Left ventricle myocardium superior (tissue), 1 donor: ENCODE data around the gene NUP210. TPM values are rescaled to one million over a fixed set of nuclear protein-coding genes. Genes with fewer than 3 reads are reported as not detected.
A peak's percentile ranks its signal among the peaks of the same experiment; 100 is the strongest.

Experiments
- ATAC-seq: fragments of 200-7000 bp; cut with Tn5 transposase; one replicate; pipeline ENCODE4 v1.9.1; 2020; ENCODE audit warnings: mild to moderate bottlenecking, moderate library complexity
- DNase-seq: peaks from one replicate; pipeline ENCODE4 v3.0.0-alpha.2; 2020
- intact Hi-C: fragments of 100-400 bp; cut with micrococcal nuclease; formaldehyde crosslinking; loops from one replicate; pipeline ENCODE4 v1.11.0; 2022
- total RNA-seq: library from RNA; stranded (reverse); fragmentation: NEBNext Ultra II Directional; extraction: Animal tissue kit (Norgen Biotek cat#: 25700); gene quantifications from one replicate; pipeline ENCODE4 v1.2.1, GENCODE V29; 2021
- donor health status: DM: no; HTN: yes; CAD: no; lungs with severe emphysema.

Gene NUP210
- total RNA-seq, 1 donor from 2014 or later = 3.9 TPM

DNA sequence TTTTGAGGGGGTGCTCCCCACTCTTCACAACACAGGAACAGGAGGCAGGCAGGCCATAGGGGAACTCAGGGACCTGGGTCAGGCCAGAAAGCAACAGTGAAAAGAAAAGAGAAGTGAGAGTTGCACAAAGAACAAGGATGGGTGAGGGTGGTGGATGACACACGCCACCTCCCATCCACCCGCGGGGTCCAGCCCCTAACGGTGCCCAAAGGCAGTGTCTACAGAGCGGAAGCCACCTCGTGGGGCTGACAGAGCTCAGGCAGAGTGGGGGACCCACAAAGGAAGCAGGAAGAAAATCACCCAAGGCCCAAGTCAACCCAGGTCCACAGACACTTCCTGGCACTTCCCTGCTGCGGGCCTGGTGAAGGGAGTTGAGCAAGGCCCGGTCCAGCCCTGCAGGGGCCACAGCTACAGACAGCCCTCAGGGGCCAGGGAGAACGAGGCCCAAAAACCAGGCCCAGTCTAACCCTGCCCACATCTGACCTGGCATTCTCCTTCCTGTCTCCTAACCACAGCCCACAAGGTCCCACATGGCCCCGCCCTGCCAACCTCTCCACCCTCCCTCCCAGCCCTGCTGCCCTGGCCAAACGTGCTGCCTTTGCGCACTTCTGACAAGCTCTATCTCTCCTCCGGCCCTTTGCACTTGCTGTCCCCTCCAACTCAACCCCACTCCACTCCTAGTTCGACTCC lies 5.9 kb downstream of the NUP210 start:
- intact Hi-C loops = no loop called here
- DNase-seq = peak; percentile 54

DNA sequence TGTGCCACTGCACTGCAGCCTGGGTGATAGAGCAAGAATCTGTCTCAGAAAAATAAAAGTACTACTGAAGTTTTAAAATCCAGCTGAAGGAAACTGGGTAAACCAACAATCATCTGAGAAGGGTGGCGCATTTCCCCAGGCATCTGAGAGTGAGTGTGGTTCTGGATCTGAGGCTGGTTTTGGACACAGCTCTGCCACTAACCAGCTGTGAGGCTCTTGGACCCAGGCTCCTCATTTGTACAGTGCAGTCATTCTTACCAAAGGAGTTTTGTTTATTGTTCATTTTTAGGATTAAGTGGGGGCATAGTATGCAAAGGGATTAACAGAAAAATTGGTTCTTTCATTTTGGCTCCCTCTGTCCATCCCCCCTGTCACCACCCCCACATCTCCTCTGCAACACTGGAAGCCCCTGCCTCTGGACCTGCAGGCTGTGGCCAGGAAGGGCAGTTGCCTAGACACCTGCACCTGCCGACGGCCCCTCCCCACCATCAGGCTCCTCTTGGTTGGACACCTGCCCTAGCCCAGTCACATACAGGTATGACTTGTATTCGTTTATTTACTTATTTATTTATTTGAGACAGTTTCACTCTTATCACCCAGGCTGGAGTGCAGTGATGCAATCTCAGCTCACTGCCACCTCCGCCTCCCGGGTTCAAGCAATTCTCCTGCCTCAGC lies 8.8 kb downstream of the NUP210 start:
- ATAC-seq = no peak
- DNase-seq = no peak
- intact Hi-C loops = no loop called here

More for the DNA sequence above, 5.9 kb downstream of the NUP210 start:
- ATAC-seq = peak; percentile 79

DNA sequence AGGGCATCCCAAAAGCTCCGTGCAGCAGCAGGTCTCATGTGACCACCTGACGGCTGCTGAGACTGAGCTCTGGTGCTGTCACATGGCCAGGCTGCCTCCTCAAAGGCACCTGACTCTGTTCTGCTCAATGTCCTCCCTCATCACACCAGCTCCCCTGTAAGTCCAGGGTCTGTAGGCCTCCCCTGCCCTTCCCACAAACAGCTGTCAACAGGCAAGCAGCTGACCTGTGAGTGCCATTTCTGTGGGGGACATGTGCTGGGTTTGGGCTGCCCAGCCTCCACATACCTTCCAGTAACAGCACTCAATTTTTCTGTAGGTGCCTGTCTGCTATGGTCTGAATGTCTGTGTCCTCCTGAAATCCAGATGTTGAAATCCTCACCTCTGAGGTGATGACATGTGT lies 11.2 kb downstream of the NUP210 start:
- DNase-seq = no peak
- intact Hi-C loops = no loop called here
- no peak for ATAC-seq

DNA sequence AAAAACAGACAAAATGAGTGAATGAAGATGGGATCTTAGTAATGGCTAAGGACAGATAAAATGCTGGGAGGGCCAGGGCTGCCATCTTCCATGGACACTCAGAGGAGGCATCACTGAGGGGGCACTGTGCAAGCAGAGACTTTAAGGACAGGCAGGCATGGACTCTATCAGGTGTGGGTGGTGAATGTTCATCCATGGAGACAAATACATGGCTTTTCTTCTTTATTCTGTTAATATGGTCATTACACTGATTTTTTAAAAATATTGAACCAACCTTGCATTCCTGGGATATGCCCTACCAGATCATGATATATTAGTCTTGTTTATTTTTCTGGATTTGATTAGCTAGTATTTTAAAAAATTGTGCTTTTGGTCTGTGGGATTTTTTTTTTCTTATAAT lies 12.2 kb downstream of the NUP210 start:
- ATAC-seq (no peak), DNase-seq (no peak)
- intact Hi-C loops = no loop called here

DNA sequence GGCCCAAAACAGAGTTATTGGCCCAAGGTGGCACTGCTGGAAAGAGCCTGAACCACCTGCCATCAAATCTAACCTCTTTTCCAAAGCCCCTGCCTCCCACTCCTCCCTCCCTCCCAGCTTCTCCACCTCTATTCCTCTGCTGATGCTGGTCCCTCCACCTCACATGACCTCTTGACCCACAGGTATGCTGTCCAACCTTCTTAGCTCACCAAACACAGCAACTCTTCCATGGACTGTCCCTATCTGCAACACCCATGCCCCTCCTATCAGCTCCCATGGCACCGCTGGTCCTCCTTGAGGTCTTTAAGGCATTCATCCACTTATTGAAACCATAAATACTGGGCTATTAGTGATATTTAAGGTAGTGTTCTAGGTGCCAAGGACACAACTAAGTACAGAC lies 12.6 kb downstream of the NUP210 start:
- DNase-seq (no peak), ATAC-seq (no peak)
- intact Hi-C loops = no loop called here

DNA sequence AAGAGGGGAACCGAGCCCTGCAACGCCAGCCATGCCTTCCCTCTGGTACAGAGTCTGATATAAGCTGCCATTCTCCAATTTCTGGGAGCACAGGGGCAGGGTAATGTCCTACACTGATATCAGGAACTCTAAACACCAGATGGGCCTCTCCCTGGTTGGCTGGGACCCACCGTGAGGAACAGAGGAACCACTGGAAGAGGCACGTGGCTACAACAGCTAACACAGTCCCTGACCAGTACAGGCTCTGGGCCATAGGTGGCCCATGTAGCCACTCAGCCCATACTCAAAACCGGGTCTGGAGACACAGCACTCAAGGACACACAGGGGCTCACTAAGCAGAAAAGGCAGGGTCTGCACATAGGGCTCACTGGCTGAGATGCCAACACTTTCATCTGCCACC lies 13.9 kb downstream of the NUP210 start:
- no peak for ATAC-seq
- intact Hi-C loops = no loop called here

DNA sequence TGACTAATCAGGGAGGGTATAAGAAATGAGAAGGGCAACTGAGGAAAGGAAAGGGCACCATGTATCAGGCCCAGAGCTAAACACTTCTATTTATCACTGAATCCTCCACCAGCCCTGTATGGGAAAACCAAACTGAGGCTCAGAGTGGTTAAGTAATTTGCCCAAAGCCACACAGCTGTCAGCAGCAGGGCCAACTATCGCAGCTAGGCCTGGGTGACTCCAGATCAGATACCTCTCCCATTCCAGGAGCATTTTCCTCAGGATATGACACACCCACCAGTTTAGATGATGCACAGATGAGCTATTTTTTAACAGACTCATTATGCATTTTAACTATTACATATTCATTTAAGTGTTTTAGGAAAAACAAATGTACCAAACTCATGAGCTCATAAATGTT lies 14.5 kb downstream of the NUP210 start:
- ATAC-seq (no peak), DNase-seq (no peak)
- intact Hi-C loops = no loop called here

More for the DNA sequence above, 13.9 kb downstream of the NUP210 start:
- no peak for DNase-seq

DNA sequence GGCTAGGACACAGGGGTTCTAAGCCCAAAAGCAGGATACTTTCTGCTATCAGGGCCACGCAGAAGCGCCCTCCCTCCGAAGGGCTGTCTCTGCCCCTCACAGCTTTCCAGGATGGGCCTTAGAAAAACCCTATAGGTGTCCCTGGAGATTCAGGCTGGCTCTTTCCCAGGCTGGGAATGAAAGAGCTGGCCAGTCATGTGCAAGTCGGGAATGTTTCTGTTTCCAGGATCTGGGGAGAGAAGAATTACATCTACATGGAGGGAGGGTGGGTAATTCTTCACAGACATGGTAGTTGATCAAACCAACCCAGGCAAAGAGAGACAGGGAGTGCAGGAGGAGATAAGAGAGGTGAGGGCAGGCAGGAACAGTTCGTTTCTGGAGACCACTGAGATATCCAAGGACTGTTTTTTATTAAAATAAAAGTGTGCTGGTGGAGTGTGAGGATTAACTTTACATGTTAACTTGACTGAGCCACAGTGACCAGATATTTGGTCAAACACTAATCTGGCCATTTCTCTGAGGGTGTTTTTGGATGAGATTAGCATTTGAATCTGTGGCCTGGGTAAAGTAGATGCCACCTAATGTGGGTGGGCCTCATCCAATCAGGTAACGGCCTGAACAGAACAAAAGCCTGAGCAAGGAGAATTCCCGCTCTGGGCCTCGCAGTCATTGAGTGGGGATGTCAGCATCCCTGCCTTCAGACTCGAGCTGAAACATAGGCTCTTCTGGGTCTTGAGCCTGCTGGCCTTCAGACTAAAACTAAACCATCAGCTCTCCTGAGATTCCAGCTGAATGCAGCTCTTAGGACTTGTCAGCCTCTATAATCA lies 15.3 kb downstream of the NUP210 start:
- ATAC-seq (no peak), DNase-seq (no peak)
- intact Hi-C loops = no loop called here

DNA sequence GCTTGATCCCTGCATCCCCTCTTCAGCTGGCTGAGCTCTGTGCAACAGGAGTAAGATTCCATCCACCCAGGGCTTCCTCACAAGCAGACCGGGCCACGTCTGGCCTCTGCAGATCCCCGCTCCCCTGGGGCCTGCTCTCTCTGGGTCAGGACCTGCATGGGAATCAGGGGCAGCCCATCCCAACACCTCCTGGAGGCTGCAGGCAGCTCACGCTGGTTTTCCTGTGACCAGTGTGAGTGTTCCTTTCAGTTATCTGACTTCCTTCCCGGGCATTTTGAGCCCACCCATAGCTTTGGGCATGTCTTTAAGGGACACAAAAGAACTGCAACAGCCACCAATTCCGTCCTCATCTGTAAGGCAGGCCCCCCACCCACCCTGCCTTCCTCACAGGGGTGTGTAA lies 16.3 kb downstream of the NUP210 start:
- ATAC-seq = no peak
- intact Hi-C loops = no loop called here
- DNase-seq = no peak

DNA sequence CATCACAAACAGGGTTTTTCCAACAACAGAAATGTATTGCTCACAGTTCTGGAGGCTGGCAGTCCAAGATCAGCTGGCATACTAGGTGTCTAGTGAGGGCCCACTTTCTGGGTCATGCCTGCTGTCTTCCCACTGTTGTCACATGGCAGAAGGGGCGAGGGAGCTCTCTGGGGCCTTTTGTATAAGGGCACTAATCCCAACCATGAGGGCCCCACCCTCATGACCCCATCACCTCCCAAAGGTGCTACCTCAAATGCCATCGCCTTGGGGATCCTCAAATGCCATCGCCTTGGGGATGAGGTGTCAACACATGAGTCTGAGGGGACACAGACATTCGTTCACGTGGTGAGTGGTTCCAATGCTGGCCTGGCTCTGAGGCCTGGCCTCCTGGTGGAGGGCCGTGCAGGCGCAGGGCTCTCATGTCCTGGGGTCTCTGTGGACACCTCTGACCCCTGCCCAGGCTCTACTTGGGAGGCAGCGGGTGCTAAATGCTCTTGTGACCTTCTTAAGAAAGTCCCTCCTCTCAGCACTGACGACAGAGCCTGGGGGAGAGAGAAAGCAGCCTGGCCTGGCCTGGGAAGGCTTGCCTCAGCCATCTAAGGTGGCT lies 16.8 kb downstream of the NUP210 start:
- DNase-seq = no peak
- ATAC-seq = no peak
- intact Hi-C loops = no loop called here

DNA sequence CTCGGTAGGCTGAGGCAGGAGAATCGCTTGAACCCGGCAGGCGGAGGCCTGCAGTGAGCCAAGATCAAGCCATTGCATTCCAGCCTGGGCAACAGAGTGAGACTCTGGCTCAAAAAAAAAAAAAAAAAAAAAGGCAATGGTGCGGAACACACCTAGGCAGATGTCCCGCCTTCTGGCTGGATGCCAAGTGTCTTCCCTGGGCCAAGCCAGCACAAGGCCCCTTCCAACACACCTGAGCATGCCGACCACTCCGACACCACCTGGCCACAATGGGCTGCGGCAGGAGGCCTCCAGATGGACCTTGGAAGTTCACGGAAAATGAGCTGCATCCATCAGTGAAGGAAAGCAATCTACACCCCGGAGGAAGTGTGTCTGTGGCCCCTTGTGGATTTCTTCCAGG lies 19.0 kb downstream of the NUP210 start:
- ATAC-seq (no peak), DNase-seq (no peak)
- intact Hi-C loops = no loop called here

DNA sequence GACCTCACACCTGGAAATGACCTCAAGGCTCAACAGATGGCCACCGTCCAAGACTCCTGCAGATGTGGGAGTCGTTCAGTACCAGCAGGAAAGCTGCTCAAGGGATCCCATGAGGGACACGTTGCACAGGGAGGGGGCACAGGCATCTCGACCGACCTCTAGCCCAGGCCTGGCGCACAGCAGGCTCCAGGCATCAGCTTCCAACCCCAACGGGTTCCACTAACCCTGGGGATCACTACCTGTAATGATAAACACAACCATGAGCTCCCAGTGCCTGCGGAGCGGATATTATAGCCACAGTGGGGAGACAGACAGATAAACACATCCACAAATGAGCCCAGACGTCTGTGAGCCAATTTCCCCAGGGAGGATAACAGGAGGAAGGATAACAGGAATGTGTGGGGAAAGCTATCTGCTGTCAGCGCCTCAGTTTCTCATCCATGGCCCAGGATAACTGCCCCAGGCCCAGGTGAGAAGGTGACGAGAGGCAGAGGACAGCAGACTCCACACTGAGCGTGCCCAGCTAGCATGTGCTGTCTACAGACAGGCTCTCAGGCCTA lies 19.9 kb downstream of the NUP210 start:
- DNase-seq = no peak
- ATAC-seq = no peak
- intact Hi-C loops = no loop called here

DNA sequence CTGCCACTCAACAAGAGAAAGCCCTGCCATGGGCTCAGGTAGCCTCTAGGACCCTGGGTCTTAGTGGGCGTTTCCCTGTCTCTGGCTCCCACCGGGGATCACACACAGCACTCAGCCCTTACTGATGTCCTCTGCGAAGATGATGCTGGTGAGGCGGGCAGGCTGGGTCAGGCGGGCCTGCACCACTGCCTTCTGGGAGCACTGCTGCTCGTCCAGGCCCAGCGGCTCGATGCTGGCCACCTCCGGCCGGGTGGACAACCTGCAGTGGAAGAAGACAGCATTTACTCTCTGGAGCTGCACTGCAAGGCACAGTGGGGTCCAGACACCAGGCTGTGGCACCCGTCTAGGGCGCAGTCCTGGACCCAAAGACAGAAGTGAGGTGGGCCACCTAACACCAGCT lies 20.5 kb downstream of the NUP210 start:
- ATAC-seq (no peak), DNase-seq (no peak)
- intact Hi-C loops = no loop called here

DNA sequence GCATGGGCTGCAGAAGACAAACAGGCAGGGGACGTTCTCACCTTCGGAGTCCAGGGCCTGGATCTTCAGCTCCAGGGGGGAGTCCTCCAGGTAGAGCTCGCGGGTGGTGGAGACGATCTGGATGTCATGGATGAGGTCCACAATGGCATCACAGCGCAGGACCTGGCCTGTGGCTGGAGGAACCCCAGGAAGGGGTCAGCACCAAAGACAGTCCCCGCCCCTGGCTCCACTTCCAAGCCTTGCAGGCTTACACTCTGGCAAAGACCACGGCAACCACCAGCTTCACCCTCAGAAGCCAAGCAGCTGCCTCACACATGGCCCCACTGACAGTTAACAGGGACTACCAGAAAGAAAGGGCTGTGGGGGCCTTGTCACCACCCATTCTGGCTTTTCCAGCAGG lies 22.8 kb downstream of the NUP210 start:
- no peak for ATAC-seq
- intact Hi-C loops = no loop called here
- DNase-seq = no peak

DNA sequence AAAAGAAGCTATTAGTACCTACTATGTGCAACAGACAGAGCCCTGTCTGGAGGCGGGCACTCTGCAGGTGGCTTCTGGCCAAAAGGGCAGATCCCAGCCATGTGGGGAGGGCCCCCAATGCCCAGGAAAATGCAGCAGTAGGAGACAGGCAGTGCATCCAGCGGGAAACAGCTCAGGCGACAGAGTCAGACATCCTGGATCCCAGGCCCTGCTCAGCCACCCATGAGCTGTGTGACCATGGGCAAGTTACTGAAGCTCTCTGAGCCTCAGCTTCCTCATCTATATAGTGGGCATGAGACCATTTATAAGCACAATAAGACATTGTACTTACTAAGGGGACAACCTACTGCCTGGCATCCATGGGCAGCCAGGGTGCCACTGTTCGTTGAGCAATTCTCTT lies 25.8 kb downstream of the NUP210 start:
- intact Hi-C loops = no loop called here
- ATAC-seq = no peak

DNA sequence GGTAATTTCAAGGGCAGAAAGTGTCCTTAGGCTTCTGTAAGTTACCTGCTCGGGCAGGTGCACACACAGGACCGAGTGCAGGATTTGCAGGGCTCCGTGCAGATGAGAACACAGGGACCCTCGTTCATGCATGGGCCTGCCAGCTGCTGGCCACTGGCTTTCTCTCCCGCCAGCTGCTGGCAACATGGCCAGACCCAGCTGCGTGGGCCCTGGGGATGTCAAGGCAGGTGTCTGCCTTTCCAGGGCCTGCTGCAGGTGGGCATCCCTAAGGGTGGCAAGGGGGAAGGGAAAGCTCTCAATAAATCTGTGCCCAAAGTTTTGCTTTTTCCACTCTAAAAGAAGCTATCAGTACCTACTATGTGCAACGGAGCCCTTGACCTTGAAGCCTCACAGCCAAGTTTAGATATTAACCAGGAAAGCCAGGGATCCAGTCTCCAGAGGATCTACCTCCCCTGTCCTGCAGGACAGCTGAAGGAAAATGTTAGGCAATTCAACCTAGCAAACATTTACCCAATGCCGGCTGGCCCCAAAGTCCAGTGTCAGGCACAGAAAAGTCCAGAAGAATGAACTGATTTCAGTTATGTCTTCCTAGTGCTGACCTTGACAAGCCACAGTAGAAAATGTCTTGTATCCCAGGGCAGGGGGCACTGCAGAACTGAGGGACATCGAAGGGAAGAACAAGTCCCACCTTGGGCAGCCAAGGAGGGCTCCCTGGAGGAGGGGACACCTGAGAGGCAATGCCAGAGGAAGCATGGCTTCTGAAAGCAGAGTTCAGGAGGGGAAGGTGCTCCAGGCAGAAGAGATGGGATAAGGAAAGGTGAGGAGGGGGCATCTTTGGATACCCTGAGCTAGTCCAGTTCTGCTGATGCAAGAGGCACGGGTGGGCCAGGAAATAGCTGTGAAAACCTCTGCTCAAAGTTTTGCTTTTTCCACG lies 26.4 kb downstream of the NUP210 start:
- DNase-seq = no peak
- ATAC-seq = no peak
- intact Hi-C loops = no loop called here

More for the DNA sequence above, 25.8 kb downstream of the NUP210 start:
- no peak for DNase-seq

DNA sequence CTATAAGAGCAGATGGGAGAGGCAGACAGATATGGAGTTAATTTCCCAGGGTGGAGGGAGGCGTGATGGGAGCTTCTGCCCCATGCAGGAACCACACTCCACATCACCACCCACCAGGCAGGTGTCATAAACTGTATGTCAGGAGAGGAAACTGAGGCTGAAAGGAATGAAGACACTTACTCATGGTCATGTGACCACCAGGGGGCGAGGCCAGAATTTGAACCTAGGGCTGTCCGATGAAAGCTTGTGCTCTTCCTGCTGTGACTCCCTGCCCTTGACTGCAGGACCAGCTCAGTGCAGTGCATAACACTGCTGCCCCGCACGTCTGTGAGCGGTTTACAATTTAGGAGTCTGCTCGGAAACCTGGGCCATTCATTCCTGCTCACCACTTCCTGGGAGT lies 28.8 kb downstream of the NUP210 start:
- ATAC-seq (no peak), DNase-seq (no peak)
- intact Hi-C loops = no loop called here

DNA sequence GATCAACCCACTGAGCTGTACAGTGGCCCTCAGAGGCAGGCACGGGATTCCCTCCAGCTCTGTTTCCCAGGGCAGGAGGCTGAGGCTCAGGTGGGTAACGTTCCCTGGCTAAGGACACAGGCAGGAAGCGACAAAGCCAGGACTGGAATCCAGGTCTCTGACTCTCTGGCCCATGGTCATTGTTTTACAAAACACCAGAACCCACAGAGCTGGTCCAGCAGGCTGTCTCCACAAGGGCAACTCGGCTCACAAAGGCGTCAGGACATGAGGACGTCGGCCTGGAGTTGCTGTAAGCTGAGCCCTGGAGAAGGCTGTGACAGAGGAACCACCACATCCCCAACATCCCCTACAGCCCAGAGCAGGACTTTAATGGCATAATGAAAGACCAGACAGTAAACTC lies 30.7 kb downstream of the NUP210 start:
- intact Hi-C loops = no loop called here
- no peak for DNase-seq
- ATAC-seq = no peak

DNA sequence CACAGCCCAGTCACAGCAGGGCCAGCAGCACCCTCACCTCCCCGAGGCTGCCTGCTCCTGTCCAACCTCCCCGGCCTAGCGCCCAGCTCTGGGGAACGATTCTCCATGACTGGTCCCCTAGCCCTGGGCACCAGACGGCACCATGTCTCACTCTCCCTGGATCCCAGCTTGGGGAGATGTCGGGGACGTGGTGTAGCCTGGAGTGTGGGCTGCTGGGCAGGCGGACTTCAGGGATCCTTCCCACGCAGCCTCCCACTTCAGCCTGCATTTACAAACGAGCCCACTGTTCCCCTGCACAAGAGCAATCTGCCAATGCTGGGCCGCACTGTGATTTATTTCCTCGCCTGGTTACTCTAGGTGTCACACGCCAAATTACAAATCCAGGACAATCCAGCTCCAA lies 31.3 kb downstream of the NUP210 start:
- no peak for DNase-seq
- ATAC-seq = no peak
- intact Hi-C loops = no loop called here
